Heart left ventricle (tissue), 13 donors: ENCODE measurements around the gene HGS.

Experiments used
- POLR2A ChIP-seq, 2 donors: fragments of 450-650 bp; IDR thresholded peaks; one replicate each; pipeline ENCODE4 v1.6.1; 2017; ENCODE audit warnings: antibody characterized with exemption in 2 of 2, mild to moderate bottlenecking in 2 of 2, moderate library complexity in 2 of 2
- TF ChIP-seq, protein P1 (sequence below), 12 donors: fragments of 200-600 bp; sonication (generic) in 4 of 12; IDR thresholded peaks; one replicate each; pipeline versions ENCODE4 v1.5.0 to v1.8.0; 2018 to 2022; ENCODE audit warnings: antibody characterized with exemption in 12 of 12, mild to moderate bottlenecking in 5 of 12
- donor health status: ischemic (EF 13 %, LVEDD 7.1; RV severe dilation, severe dysfunction).
- donor health status: DM: no; HTN: yes; CAD: no.
- donor health status: DM: no; HTN: no; CAD: no.
- donor health status: ischemic (EF 25% LVEDD 6.9; RV normal size, moderate dysfunction).
- donor health status: ischemic (EF 25% LVEDD 5.7; RV mildly dilated, moderate dysfunction).
- donor health status: ischemic (EF 35%, LVEDD 5.7; RV mildly dilated, moderate dysfunction).
- donor health status: nonischemic (EF 11% LVEDD 7.7; RV severe dilation, severe dysfunction).
- donor health status: DM: yes; HTN: yes; CAD: no.
- donor health status: PGD.
- donor health status: ischemic (EF 29% LVEDD 5.4; RV normal size, mild dysfunction).
- donor health status: nonischemic (EF 23%, LVEDD 6.1; RV moderate dilation, normal function).

DNA sequence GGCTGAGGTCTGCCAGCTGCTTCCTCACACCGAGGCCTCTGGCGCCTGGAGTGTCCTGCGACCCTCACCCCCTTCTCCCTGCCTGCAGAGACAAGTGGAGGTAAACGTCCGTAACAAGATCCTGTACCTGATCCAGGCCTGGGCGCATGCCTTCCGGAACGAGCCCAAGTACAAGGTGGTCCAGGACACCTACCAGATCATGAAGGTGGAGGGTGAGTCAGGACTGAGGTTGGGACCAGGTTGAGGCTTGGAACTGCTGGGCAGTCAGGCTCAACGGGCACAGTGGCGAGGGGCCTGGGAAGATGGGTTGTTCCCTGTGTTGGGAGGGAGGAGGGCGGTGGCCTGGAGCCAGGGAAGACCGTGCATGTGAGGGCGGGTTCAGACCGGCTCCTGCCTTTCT, 4.8 kb downstream of the HGS start:
- TF ChIP-seq, protein P1, sequence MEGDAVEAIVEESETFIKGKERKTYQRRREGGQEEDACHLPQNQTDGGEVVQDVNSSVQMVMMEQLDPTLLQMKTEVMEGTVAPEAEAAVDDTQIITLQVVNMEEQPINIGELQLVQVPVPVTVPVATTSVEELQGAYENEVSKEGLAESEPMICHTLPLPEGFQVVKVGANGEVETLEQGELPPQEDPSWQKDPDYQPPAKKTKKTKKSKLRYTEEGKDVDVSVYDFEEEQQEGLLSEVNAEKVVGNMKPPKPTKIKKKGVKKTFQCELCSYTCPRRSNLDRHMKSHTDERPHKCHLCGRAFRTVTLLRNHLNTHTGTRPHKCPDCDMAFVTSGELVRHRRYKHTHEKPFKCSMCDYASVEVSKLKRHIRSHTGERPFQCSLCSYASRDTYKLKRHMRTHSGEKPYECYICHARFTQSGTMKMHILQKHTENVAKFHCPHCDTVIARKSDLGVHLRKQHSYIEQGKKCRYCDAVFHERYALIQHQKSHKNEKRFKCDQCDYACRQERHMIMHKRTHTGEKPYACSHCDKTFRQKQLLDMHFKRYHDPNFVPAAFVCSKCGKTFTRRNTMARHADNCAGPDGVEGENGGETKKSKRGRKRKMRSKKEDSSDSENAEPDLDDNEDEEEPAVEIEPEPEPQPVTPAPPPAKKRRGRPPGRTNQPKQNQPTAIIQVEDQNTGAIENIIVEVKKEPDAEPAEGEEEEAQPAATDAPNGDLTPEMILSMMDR (IDR thresholded peaks at IDR 0.05) = no peak
- no peak for TF ChIP-seq POLR2A (IDR thresholded peaks at IDR 0.05)
